A673 (cell line): ENCODE measurements around the gene ATP6AP1. TPM values are rescaled to one million over a fixed set of nuclear protein-coding genes. Genes with fewer than 3 reads are reported as not detected.
A peak's percentile ranks its signal among the peaks of the same experiment; 100 is the strongest.

Experiments used
- BruUV-seq: library from RNA; stranded (reverse); fragments of 400-500 nt; replicated peaks from 2 replicates; lab custom pipeline; 2021; lab: Mats Ljungman, UMichigan
- CTCF ChIA-PET: fragments of 300-600 bp; sonication (Branson Sonifier 250); formaldehyde crosslinking; loops from one replicate; lab custom pipeline; 2022; ENCODE audit warnings: antibody characterized with exemption; lab: Charles Lee
- POLR2A ChIA-PET: fragments of 300-600 bp; sonication (Branson Sonifier 250); formaldehyde crosslinking; loops from one replicate; lab custom pipeline; 2022; ENCODE audit warnings: antibody characterized with exemption; ENCODE audit not compliant: low non-redundant PET; lab: Charles Lee
- DNase-seq: peaks from one replicate; pipeline ENCODE4 v3.0.0-alpha.2; 2015; ENCODE audit warnings: low spot score
- H3K27ac ChIP-seq: fragments of 200-600 bp; sonication (generic); 2 replicates; pipeline ENCODE4 v1.5.1; 2016; ENCODE audit warnings: mixed run types, low read depth, mild to moderate bottlenecking, mixed read lengths, antibody characterized with exemption, low read length; ENCODE audit not compliant: poor library complexity, severe bottlenecking
- H3K27me3 ChIP-seq: fragments of 200-600 bp; sonication (generic); replicated peaks from 2 replicates; pipeline ENCODE4 v1.6.1; 2017; ENCODE audit warnings: mixed run types, low read depth, mild to moderate bottlenecking, mixed read lengths, antibody characterized with exemption, low read length; ENCODE audit not compliant: insufficient read depth, poor library complexity
- H3K36me3 ChIP-seq: fragments of 200-600 bp; sonication (generic); 2 replicates; pipeline ENCODE4 v1.6.1; 2016; ENCODE audit warnings: mixed run types, mild to moderate bottlenecking, mixed read lengths, antibody characterized with exemption, low read length; ENCODE audit not compliant: insufficient read depth, poor library complexity, severe bottlenecking
- H3K4me1 ChIP-seq: fragments of 200-600 bp; sonication (generic); 2 replicates; pipeline ENCODE4 v1.6.1; 2017; ENCODE audit warnings: mixed run types, mild to moderate bottlenecking, mixed read lengths, antibody characterized with exemption, low read length; ENCODE audit not compliant: insufficient read depth, poor library complexity, severe bottlenecking
- H3K4me3 ChIP-seq: fragments of 200-600 bp; sonication (generic); 2 replicates; pipeline ENCODE4 v1.5.1; 2016; ENCODE audit warnings: low read depth, mixed run types, mild to moderate bottlenecking, mixed read lengths, low read length; ENCODE audit not compliant: poor library complexity, severe bottlenecking
- H3K9me3 ChIP-seq: fragments of 200-600 bp; sonication (generic); 2 replicates; pipeline ENCODE4 v1.6.1; 2016; ENCODE audit warnings: mixed run types, low read depth, mild to moderate bottlenecking, mixed read lengths, antibody characterized with exemption, low read length; ENCODE audit not compliant: poor library complexity, severe bottlenecking
- CTCF ChIP-seq: fragments of 300-800, 200-600 bp; sonication (generic); conservative IDR thresholded peaks from 2 replicates; pipeline ENCODE4 v1.5.1; 2017; ENCODE audit warnings: low read depth, mild to moderate bottlenecking, antibody characterized with exemption, low read length, moderate library complexity, mixed read lengths
- EZH2 ChIP-seq: fragments of 200-600 bp; sonication (generic); IDR thresholded peaks from 2 replicates; pipeline ENCODE4 v1.6.1; 2017; ENCODE audit warnings: borderline replicate concordance, low read depth, mild to moderate bottlenecking, mixed read lengths, antibody characterized with exemption, low read length; ENCODE audit not compliant: poor library complexity, severe bottlenecking
- intact Hi-C: fragments of 100-400 bp; cut with micrococcal nuclease; formaldehyde crosslinking; loops from one replicate; pipeline ENCODE4 v1.10.0; 2022; ENCODE audit not compliant: unreplicated experiment
- total RNA-seq: library from RNA; stranded (reverse); gene quantifications from 2 replicates; pipeline ENCODE4 v1.2.3, GENCODE V29; 2021

Gene ATP6AP1
- total RNA-seq, 1 experiment from 2014 or later: 77.1 TPM

- no TSS peak for BruUV-seq
- H3K9me3 ChIP-seq: no peaks in the 10 kb centered on the region
- POLR2A ChIA-PET: interaction anchor here (1.0 kb wide), 1 partner anchor 11 kb away, joined by 8 read pairs; no protein-coding TSS in a partner anchor
- H3K36me3 ChIP-seq: no peaks in the 10 kb centered on the region
- TF ChIP-seq EZH2 (no peak), CTCF (no peak)
- no peak for DNase-seq
- no peaks in the 10 kb centered on the region for H3K27me3 ChIP-seq
- peak overlapping the region; percentile 100 for H3K27ac ChIP-seq
- CTCF ChIA-PET: no interaction called here
- intact Hi-C loops: no loop called here
- H3K4me1 ChIP-seq: no peaks in the 10 kb centered on the region
- peak overlapping the region; percentile 96 for H3K4me3 ChIP-seq
These were observed 48.9 kb upstream of the ATP6AP1 start for GRCh38 chrX:154379569-154379951.

GRCh38 chrX:154380153-154380552, 48.3 kb upstream of the ATP6AP1 start:
- H3K27ac ChIP-seq: peak overlapping the region; percentile 100
- peak overlapping the region; percentile 96 for H3K4me3 ChIP-seq
- no peaks in the 10 kb centered on the region for H3K4me1 ChIP-seq
- TSS peak; percentile 86 for BruUV-seq
- ChIA-PET POLR2A (no interaction called here), CTCF (no interaction called here)
- no peaks in the 10 kb centered on the region for H3K9me3 ChIP-seq
- H3K36me3 ChIP-seq: no peaks in the 10 kb centered on the region
- no peak for DNase-seq
- intact Hi-C loops: no loop called here
- H3K27me3 ChIP-seq: no peaks in the 10 kb centered on the region
- TF ChIP-seq EZH2: no peak
- no peak for TF ChIP-seq CTCF

GRCh38 chrX:154380787-154381186, 47.7 kb upstream of the ATP6AP1 start:
- H3K27ac ChIP-seq: peak overlapping the region; percentile 100
- no peaks in the 10 kb centered on the region for H3K27me3 ChIP-seq
- no TSS peak for BruUV-seq
- no peak for DNase-seq
- POLR2A ChIA-PET: no interaction called here
- CTCF ChIA-PET: no interaction called here
- intact Hi-C loops: no loop called here
- H3K9me3 ChIP-seq: no peaks in the 10 kb centered on the region
- no peak overlapping the region for H3K4me3 ChIP-seq
- no peaks in the 10 kb centered on the region for H3K4me1 ChIP-seq
- TF ChIP-seq EZH2: no peak
- TF ChIP-seq CTCF: no peak
- H3K36me3 ChIP-seq: no peaks in the 10 kb centered on the region
